ENCODE data around the gene THRA. TPM values are rescaled to one million over a fixed set of nuclear protein-coding genes. Genes with fewer than 3 reads are reported as not detected.

THRA gene
- total RNA-seq, 1 experiment from 2014 or later, result 10.1 TPM

DNA sequence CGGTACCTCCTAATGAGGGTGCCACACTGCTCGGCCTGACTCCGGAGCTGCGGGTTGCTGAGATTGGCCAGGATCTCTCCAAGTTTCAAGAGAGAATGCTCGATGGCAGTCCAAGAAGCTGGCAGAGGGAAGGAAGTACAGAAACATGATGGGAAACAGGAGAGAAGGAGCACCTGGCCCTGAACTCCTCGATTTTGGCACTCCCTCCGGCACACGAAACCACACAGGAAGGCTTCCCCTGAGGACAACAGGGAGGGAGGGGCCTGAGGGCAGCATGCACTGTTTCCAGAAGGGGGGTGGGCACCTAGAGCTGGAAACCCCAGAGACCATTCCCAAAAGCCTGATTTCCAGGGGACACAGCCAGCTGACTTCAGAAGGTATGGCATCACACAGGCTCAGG lies 29.4 kb upstream of the THRA start:
- no peak overlapping the region for H2BK5ac ChIP-seq (ENCODE audit: insufficient read length, low read length)
- Mint-ChIP-seq H3K27me3 (ENCODE audit: low read depth) (no peaks in the 10 kb centered on the region), H3K9me3 (no peaks in the 10 kb centered on the region), H3K4me1 (peaks cover 5 to 6% of the 10 kb centered on the region in 2 experiments), H3K27ac (no peak overlapping the region), H3K36me3 (ENCODE audit: insufficient read depth in 1 of 3, low read depth in 3 of 3) (peaks cover 34 to 60% (median 58%) of the 10 kb centered on the region in 3 experiments; a peak in 6 of 7 replicates), H3K4me3 (no peak overlapping the region)
- H3K23me2 ChIP-seq (ENCODE audit: insufficient read length, low read depth, low read length, poor library complexity, severe bottlenecking), result no peaks in the 10 kb centered on the region
- no peak overlapping the region for H3K9ac ChIP-seq (ENCODE audit: extremely low read depth, insufficient read length, low read length)
- no CpG with 5 or more reads among the region's 8 CpGs for WGBS (ENCODE audit: extremely low coverage, insufficient read length, low lambda C conversion rate)
- no peak overlapping the region for H3K18ac ChIP-seq (ENCODE audit: insufficient read length, low read depth, low read length)
- H3K14ac ChIP-seq (ENCODE audit: insufficient read depth, low read length), result no peak overlapping the region
- H4K8ac ChIP-seq (replicated peaks; ENCODE audit: insufficient read length, low read depth, low read length), result no peak overlapping the region
- no peaks in the 10 kb centered on the region for H3K27me3 ChIP-seq (ENCODE audit: insufficient read depth, low read length)
- no peak overlapping the region for H3K27ac ChIP-seq (ENCODE audit: insufficient read length, low read depth, low read length)
- H2BK15ac ChIP-seq (ENCODE audit: low read depth, low read length), result no peak overlapping the region
- H2BK20ac ChIP-seq (ENCODE audit: low read depth, low read length, poor library complexity, severe bottlenecking), result no peak overlapping the region
- H4K5ac ChIP-seq (ENCODE audit: insufficient read length, low read depth, low read length), result no peak overlapping the region
- no peak overlapping the region for H3K4me2 ChIP-seq (ENCODE audit: insufficient read depth, insufficient read length, low read length)
- H3K23ac ChIP-seq (ENCODE audit: insufficient read length, low read depth, low read length), result no peak overlapping the region
- no peak overlapping the region for H2AK5ac ChIP-seq (ENCODE audit: insufficient read length, low read length)
- H4K20me1 ChIP-seq (ENCODE audit: control insufficient read depth, insufficient read depth, insufficient read length), result no peaks in the 10 kb centered on the region
- H3K56ac ChIP-seq (ENCODE audit: insufficient read length, low read depth, low read length), result no peak overlapping the region
- no peak for DNase-seq
- H3K79me1 ChIP-seq (ENCODE audit: insufficient read depth, low read depth, low read length, poor library complexity, severe bottlenecking), result no peaks in the 10 kb centered on the region
- H2BK12ac ChIP-seq (ENCODE audit: insufficient read length, low read depth, low read length), result no peak overlapping the region
- no peak overlapping the region for H4K91ac ChIP-seq (ENCODE audit: insufficient read length, low read depth, low read length)
- H3K4me1 ChIP-seq (ENCODE audit: insufficient read depth, low read length), result no peaks in the 10 kb centered on the region
- no peak overlapping the region for H3T11ph ChIP-seq (ENCODE audit: low read length)
- no peak overlapping the region for H2AFZ ChIP-seq (ENCODE audit: low read length)
- no peaks in the 10 kb centered on the region for H3K9me3 ChIP-seq (ENCODE audit: control insufficient read depth, low read depth, low read length)
- H3K79me2 ChIP-seq (ENCODE audit: insufficient read depth, low read length), result no peaks in the 10 kb centered on the region
- TF ChIP-seq, protein P1, sequence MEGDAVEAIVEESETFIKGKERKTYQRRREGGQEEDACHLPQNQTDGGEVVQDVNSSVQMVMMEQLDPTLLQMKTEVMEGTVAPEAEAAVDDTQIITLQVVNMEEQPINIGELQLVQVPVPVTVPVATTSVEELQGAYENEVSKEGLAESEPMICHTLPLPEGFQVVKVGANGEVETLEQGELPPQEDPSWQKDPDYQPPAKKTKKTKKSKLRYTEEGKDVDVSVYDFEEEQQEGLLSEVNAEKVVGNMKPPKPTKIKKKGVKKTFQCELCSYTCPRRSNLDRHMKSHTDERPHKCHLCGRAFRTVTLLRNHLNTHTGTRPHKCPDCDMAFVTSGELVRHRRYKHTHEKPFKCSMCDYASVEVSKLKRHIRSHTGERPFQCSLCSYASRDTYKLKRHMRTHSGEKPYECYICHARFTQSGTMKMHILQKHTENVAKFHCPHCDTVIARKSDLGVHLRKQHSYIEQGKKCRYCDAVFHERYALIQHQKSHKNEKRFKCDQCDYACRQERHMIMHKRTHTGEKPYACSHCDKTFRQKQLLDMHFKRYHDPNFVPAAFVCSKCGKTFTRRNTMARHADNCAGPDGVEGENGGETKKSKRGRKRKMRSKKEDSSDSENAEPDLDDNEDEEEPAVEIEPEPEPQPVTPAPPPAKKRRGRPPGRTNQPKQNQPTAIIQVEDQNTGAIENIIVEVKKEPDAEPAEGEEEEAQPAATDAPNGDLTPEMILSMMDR (conservative IDR thresholded peaks at IDR 0.05), result no peak
- H3K4ac ChIP-seq (ENCODE audit: low read depth, low read length), result no peak overlapping the region
- no peak overlapping the region for H2BK120ac ChIP-seq (ENCODE audit: low read depth, low read length, poor library complexity, severe bottlenecking)
